ENCODE results near the gene NAA80.
"Not testable (repeated sequence)": the region's sequence is repeated elsewhere in the genome, so short reads cannot be mapped to it uniquely, and the experiment has no call there.

NAA80 gene

GRCh38 chr3:50290161-50290641 is 9.0 kb downstream of the NAA80 start:
- DNase-seq (ENCODE audit: low read depth in 2 of 2) = no peak

- no peak for DNase-seq (ENCODE audit: low read depth in 2 of 2)
These were observed 10.1 kb downstream of the NAA80 start for GRCh38 chr3:50289130-50289529.

GRCh38 chr3:50288387-50289007 is 10.7 kb downstream of the NAA80 start:
- DNase-seq (ENCODE audit: low read depth in 2 of 2) = no peak

GRCh38 chr3:50287262-50287661 is 11.9 kb downstream of the NAA80 start:
- DNase-seq (ENCODE audit: low read depth in 2 of 2) = no peak

- no peak for DNase-seq (ENCODE audit: low read depth in 2 of 2)
These were observed 12.6 kb downstream of the NAA80 start for GRCh38 chr3:50286322-50287227.

- not testable (repeated sequence) for DNase-seq (ENCODE audit: low read depth in 2 of 2)
These were observed 15.1 kb downstream of the NAA80 start for GRCh38 chr3:50284121-50284520.

GRCh38 chr3:50279255-50280016 is 19.8 kb downstream of the NAA80 start:
- no peak for DNase-seq (ENCODE audit: low read depth in 2 of 2)

GRCh38 chr3:50278880-50279224 is 20.4 kb downstream of the NAA80 start, which contains the start of gene LSMEM2:
TSS of gene LSMEM2 (plus strand) at chr3:50279087. CDS start at chr3:50279114, 27 bp downstream.
- DNase-seq (ENCODE audit: low read depth in 2 of 2) = no peak

GRCh38 chr3:50278123-50278879 is 20.9 kb downstream of the NAA80 start:
- DNase-seq (ENCODE audit: low read depth in 2 of 2) = no peak

- no peak for DNase-seq (ENCODE audit: low read depth in 2 of 2)
These were observed 22.5 kb downstream of the NAA80 start for GRCh38 chr3:50276762-50277101.

- DNase-seq (ENCODE audit: low read depth in 2 of 2) = no peak
These were observed 23.0 kb downstream of the NAA80 start for GRCh38 chr3:50275996-50276761.

- no peak for DNase-seq (ENCODE audit: low read depth in 2 of 2)
These were observed 23.8 kb downstream of the NAA80 start for GRCh38 chr3:50275141-50275995.

- peak; percentile 48 to 55 for DNase-seq (ENCODE audit: low read depth in 2 of 2)
These were observed 24.7 kb downstream of the NAA80 start for GRCh38 chr3:50274371-50275104.

GRCh38 chr3:50273689-50274065 is 25.5 kb downstream of the NAA80 start:
- no peak for DNase-seq (ENCODE audit: low read depth in 2 of 2)

GRCh38 chr3:50272911-50273688 is 26.1 kb downstream of the NAA80 start:
- DNase-seq (ENCODE audit: low read depth in 2 of 2) = peak; percentile 76 to 80

- DNase-seq (ENCODE audit: low read depth in 2 of 2) = not testable (repeated sequence)
These were observed 26.7 kb downstream of the NAA80 start for GRCh38 chr3:50272538-50272910.

GRCh38 chr3:50271314-50271936 is 27.8 kb downstream of the NAA80 start:
- no peak for DNase-seq (ENCODE audit: low read depth in 2 of 2)
